Vagina (tissue), 2 donors: ENCODE data around the gene NOM1. TPM values are rescaled to one million over a fixed set of nuclear protein-coding genes. Genes with fewer than 3 reads are reported as not detected.

Source experiments
- DNase-seq, 2 donors: peaks; one replicate each; pipeline ENCODE4 v3.0.0-alpha.2; 2017; ENCODE audit errors: extremely low spot score in 2 of 2
- H3K27ac ChIP-seq: fragments of 200-600 bp; sonication (generic); one replicate; pipeline ENCODE4 v1.5.1; 2019
- H3K27me3 ChIP-seq: fragments of 200-600 bp; sonication (generic); one replicate; pipeline ENCODE4 v1.5.1; 2019
- H3K36me3 ChIP-seq, 2 donors: fragments of 200-600 bp; sonication (generic); one replicate each; pipeline ENCODE4 v1.5.1; 2017 to 2019
- H3K4me1 ChIP-seq: fragments of 200-600 bp; sonication (generic); one replicate; pipeline ENCODE4 v1.5.1; 2019
- H3K4me3 ChIP-seq, 2 donors: fragments of 200-600 bp; sonication (generic); 1 replicate in 1 of 2; 2 replicates in 1 of 2; pipeline ENCODE4 v1.5.1; 2016 to 2019
- H3K9me3 ChIP-seq: fragments of 200-600 bp; sonication (generic); one replicate; pipeline ENCODE4 v1.5.1; 2019
- CTCF ChIP-seq, 3 experiments: fragments of 450-650 bp in 2 of 3; fragments of 200-600 bp in 1 of 3; sonication (generic) in 1 of 3; IDR thresholded peaks; one replicate each; pipeline ENCODE4 v1.5.1; 2017 to 2019; ENCODE audit warnings: antibody characterized with exemption in 3 of 3, mild to moderate bottlenecking in 2 of 3, moderate library complexity in 2 of 3
- POLR2A ChIP-seq, 2 donors: fragments of 450-650 bp; IDR thresholded peaks; one replicate each; pipeline ENCODE4 v1.6.1; 2017; ENCODE audit warnings: antibody characterized with exemption in 2 of 2, mild to moderate bottlenecking in 2 of 2, moderate library complexity in 2 of 2
- POLR2AphosphoS5 ChIP-seq, 2 donors: sonication (generic); formaldehyde crosslinking; IDR thresholded peaks; one replicate each; pipeline ENCODE4 v1.9.0; 2017; ENCODE audit warnings: antibody characterized with exemption in 2 of 2, mild to moderate bottlenecking in 2 of 2, low read depth in 1 of 2; ENCODE audit not compliant: insufficient read depth in 1 of 2
- intact Hi-C: fragments of 100-400 bp; cut with DNase I; formaldehyde crosslinking; loops from one replicate; pipeline ENCODE4 v1.15.1; 2023
- total RNA-seq: library from RNA; depleted of rRNA; stranded (reverse); fragments of >200 nt; gene quantifications from one replicate; pipeline ENCODE4 v1.2.3, GENCODE V29; 2016

Gene NOM1
- total RNA-seq, 1 donor from 2014 or later = 28.5 TPM

GRCh38 chr7:157001920-157002818 lies 52.7 kb downstream of the NOM1 start:
- H3K27me3 ChIP-seq = peaks cover 29% of the 10 kb centered on the region
- no peak overlapping the region for H3K4me3 ChIP-seq
- DNase-seq = no peak
- TF ChIP-seq POLR2A (IDR thresholded peaks at IDR 0.05) = no peak
- no peak for TF ChIP-seq POLR2AphosphoS5 (IDR thresholded peaks at IDR 0.05; ENCODE audit: insufficient read depth in 1 of 2, low read depth in 1 of 2)
- no peak for TF ChIP-seq CTCF (IDR thresholded peaks at IDR 0.05)
- no peaks in the 10 kb centered on the region for H3K36me3 ChIP-seq
- intact Hi-C loops = no loop called here
- H3K9me3 ChIP-seq = no peaks in the 10 kb centered on the region
- no peak overlapping the region for H3K27ac ChIP-seq
- peaks cover 44% of the 10 kb centered on the region for H3K4me1 ChIP-seq

- no peak for TF ChIP-seq CTCF (IDR thresholded peaks at IDR 0.05)
- no peak for TF ChIP-seq POLR2A (IDR thresholded peaks at IDR 0.05)
- no peak for TF ChIP-seq POLR2AphosphoS5 (IDR thresholded peaks at IDR 0.05; ENCODE audit: insufficient read depth in 1 of 2, low read depth in 1 of 2)
- peaks cover 33% of the 10 kb centered on the region for H3K27me3 ChIP-seq
- H3K36me3 ChIP-seq = no peaks in the 10 kb centered on the region
These were observed 53.4 kb downstream of the NOM1 start for GRCh38 chr7:157002819-157003421.

GRCh38 chr7:157003445-157003755 lies 53.9 kb downstream of the NOM1 start:
- no peaks in the 10 kb centered on the region for H3K9me3 ChIP-seq
- no peak overlapping the region for H3K4me3 ChIP-seq
- H3K27ac ChIP-seq = no peak overlapping the region
- peaks cover 44% of the 10 kb centered on the region for H3K4me1 ChIP-seq
- no peak for DNase-seq
- TF ChIP-seq POLR2AphosphoS5 (IDR thresholded peaks at IDR 0.05; ENCODE audit: insufficient read depth in 1 of 2, low read depth in 1 of 2) (no peak), CTCF (IDR thresholded peaks at IDR 0.05) (no peak), POLR2A (IDR thresholded peaks at IDR 0.05) (no peak)
- intact Hi-C loops = no loop called here
- H3K36me3 ChIP-seq = no peaks in the 10 kb centered on the region
- H3K27me3 ChIP-seq = peaks cover 36% of the 10 kb centered on the region

More at GRCh38 chr7:157002819-157003421, 53.4 kb downstream of the NOM1 start:
- no peak overlapping the region for H3K27ac ChIP-seq
- H3K4me3 ChIP-seq = no peak overlapping the region
- no peak for DNase-seq
- no peaks in the 10 kb centered on the region for H3K9me3 ChIP-seq
- intact Hi-C loops = no loop called here
- peaks cover 44% of the 10 kb centered on the region for H3K4me1 ChIP-seq

- Histone ChIP-seq H3K4me3 (no peak overlapping the region), H3K36me3 (no peaks in the 10 kb centered on the region), H3K9me3 (no peaks in the 10 kb centered on the region), H3K4me1 (peaks cover 44% of the 10 kb centered on the region), H3K27ac (no peak overlapping the region), H3K27me3 (peaks cover 37% of the 10 kb centered on the region)
- no peak for TF ChIP-seq POLR2AphosphoS5 (IDR thresholded peaks at IDR 0.05; ENCODE audit: insufficient read depth in 1 of 2, low read depth in 1 of 2)
- TF ChIP-seq CTCF (IDR thresholded peaks at IDR 0.05) = no peak
- TF ChIP-seq POLR2A (IDR thresholded peaks at IDR 0.05) = no peak
- intact Hi-C loops = no loop called here
- DNase-seq = no peak
These were observed 54.4 kb downstream of the NOM1 start for GRCh38 chr7:157003756-157004520.
